ELR (cell line): ENCODE results near the gene GREB1L.
"Not testable (repeated sequence)": the region's sequence is repeated elsewhere in the genome, so short reads cannot be mapped to it uniquely, and the experiment has no call there.

ENCODE experiments used
- DNase-seq: peaks from one replicate; pipeline ENCODE4 v3.0.0-alpha.2; 2015; ENCODE audit warnings: low read depth

The GREB1L gene

GRCh38 chr18:21242141-21242779, at the start of gene GREB1L:
GREB1L (plus strand) TSS chr18:21242232; CDS start chr18:21383519, 141,287 bp downstream.
- DNase-seq, result peak; percentile 73

GRCh38 chr18:21192308-21192624, 49.8 kb upstream of the GREB1L start:
- DNase-seq, result no peak

GRCh38 chr18:21194871-21195771, 46.9 kb upstream of the GREB1L start:
- peak; percentile 70 for DNase-seq

GRCh38 chr18:21196426-21196825, 45.6 kb upstream of the GREB1L start:
- DNase-seq, result no peak

GRCh38 chr18:21203126-21203525, 38.9 kb upstream of the GREB1L start:
- peak; percentile 45 for DNase-seq

GRCh38 chr18:21203542-21204241, 38.3 kb upstream of the GREB1L start:
- no peak for DNase-seq

GRCh38 chr18:21205695-21206094, 36.3 kb upstream of the GREB1L start:
- no peak for DNase-seq

- no peak for DNase-seq
Observed at GRCh38 chr18:21210278-21210677, 31.8 kb upstream of the GREB1L start.

- no peak for DNase-seq
Observed at GRCh38 chr18:21210784-21211183, 31.2 kb upstream of the GREB1L start.

- not testable (repeated sequence) for DNase-seq
Observed at GRCh38 chr18:21214409-21214808, 27.6 kb upstream of the GREB1L start.

- no peak for DNase-seq
Observed at GRCh38 chr18:21215490-21215889, 26.5 kb upstream of the GREB1L start.

- no peak for DNase-seq
Observed at GRCh38 chr18:21218862-21219261, 23.2 kb upstream of the GREB1L start.

- DNase-seq, result no peak
Observed at GRCh38 chr18:21230436-21230835, 11.6 kb upstream of the GREB1L start.

- DNase-seq, result peak; percentile 48
Observed at GRCh38 chr18:21241301-21242048, 557 bp upstream of the GREB1L start.

GRCh38 chr18:21242780-21243401, 859 bp downstream of the GREB1L start:
- peak; percentile 51 for DNase-seq

GRCh38 chr18:21254576-21254975, 12.5 kb downstream of the GREB1L start:
- DNase-seq, result no peak

- no peak for DNase-seq
Observed at GRCh38 chr18:21255211-21255610, 13.2 kb downstream of the GREB1L start.

GRCh38 chr18:21257386-21257785, 15.4 kb downstream of the GREB1L start:
- DNase-seq, result peak; percentile 55

GRCh38 chr18:21260621-21261020, 18.6 kb downstream of the GREB1L start:
- DNase-seq, result no peak

GRCh38 chr18:21261352-21261751, 19.3 kb downstream of the GREB1L start:
- no peak for DNase-seq

- DNase-seq, result no peak
Observed at GRCh38 chr18:21262244-21262643, 20.2 kb downstream of the GREB1L start.

- DNase-seq, result no peak
Observed at GRCh38 chr18:21262979-21263378, 20.9 kb downstream of the GREB1L start.
